Ascending aorta (tissue), 2 donors: ENCODE data around the gene TBCE. TPM values are rescaled to one million over a fixed set of nuclear protein-coding genes. Genes with fewer than 3 reads are reported as not detected.

ENCODE experiments used
- DNase-seq, 2 donors: peaks; one replicate each; pipeline ENCODE4 v3.0.0-alpha.2; 2019; ENCODE audit warnings: low spot score in 2 of 2
- H3K27ac ChIP-seq, 2 donors: fragments of 200-600 bp; sonication (generic); one replicate each; pipeline ENCODE4 v1.5.1; 2016 to 2017; ENCODE audit warnings: mild to moderate bottlenecking in 1 of 2
- H3K27me3 ChIP-seq: fragments of 200-600 bp; sonication (generic); one replicate; pipeline ENCODE4 v1.5.1; 2017
- H3K36me3 ChIP-seq, 2 donors: fragments of 200-600 bp; sonication (generic); one replicate each; pipeline ENCODE4 v1.5.1; 2016
- H3K4me1 ChIP-seq, 2 donors: fragments of 200-600 bp; sonication (generic); one replicate each; pipeline ENCODE4 v1.5.1; 2016 to 2017; ENCODE audit warnings: mild to moderate bottlenecking in 1 of 2
- H3K4me3 ChIP-seq, 2 donors: fragments of 200-600 bp; sonication (generic); one replicate each; pipeline ENCODE4 v1.5.1; 2016 to 2017; ENCODE audit warnings: mild to moderate bottlenecking in 1 of 2
- H3K9me3 ChIP-seq, 2 donors: fragments of 200-600 bp; sonication (generic); one replicate each; pipeline ENCODE4 v1.5.1; 2016
- intact Hi-C: fragments of 100-400 bp; cut with DNase I; formaldehyde crosslinking; loops from one replicate; pipeline ENCODE4 v1.15.1; 2023
- total RNA-seq: library from RNA; depleted of rRNA; stranded (reverse); fragments of >200 nt; gene quantifications from one replicate; pipeline ENCODE4 v1.1.0, GENCODE V29; 2016
- TF ChIP-seq, protein P1 (sequence below), 3 experiments: fragments of 200-600 bp in 2 of 3; fragments of 450-650 bp in 1 of 3; sonication (generic) in 2 of 3; IDR thresholded peaks; one replicate each; pipeline ENCODE4 v1.5.1; 2016 to 2019; ENCODE audit warnings: antibody characterized with exemption in 3 of 3, mild to moderate bottlenecking in 1 of 3, moderate library complexity in 1 of 3

Gene TBCE
- total RNA-seq, 1 donor from 2014 or later: 67.8 TPM

GRCh38 chr1:235494531-235494930 lies 127.3 kb downstream of the TBCE start:
- H3K27me3 ChIP-seq: no peaks in the 10 kb centered on the region
- no peaks in the 10 kb centered on the region for H3K9me3 ChIP-seq
- peaks cover 25 to 39% of the 10 kb centered on the region in 2 donors for H3K36me3 ChIP-seq
- DNase-seq: no peak
- intact Hi-C loops: no loop called here
- H3K27ac ChIP-seq: no peak overlapping the region
- no peak overlapping the region for H3K4me3 ChIP-seq
- TF ChIP-seq, protein P1, sequence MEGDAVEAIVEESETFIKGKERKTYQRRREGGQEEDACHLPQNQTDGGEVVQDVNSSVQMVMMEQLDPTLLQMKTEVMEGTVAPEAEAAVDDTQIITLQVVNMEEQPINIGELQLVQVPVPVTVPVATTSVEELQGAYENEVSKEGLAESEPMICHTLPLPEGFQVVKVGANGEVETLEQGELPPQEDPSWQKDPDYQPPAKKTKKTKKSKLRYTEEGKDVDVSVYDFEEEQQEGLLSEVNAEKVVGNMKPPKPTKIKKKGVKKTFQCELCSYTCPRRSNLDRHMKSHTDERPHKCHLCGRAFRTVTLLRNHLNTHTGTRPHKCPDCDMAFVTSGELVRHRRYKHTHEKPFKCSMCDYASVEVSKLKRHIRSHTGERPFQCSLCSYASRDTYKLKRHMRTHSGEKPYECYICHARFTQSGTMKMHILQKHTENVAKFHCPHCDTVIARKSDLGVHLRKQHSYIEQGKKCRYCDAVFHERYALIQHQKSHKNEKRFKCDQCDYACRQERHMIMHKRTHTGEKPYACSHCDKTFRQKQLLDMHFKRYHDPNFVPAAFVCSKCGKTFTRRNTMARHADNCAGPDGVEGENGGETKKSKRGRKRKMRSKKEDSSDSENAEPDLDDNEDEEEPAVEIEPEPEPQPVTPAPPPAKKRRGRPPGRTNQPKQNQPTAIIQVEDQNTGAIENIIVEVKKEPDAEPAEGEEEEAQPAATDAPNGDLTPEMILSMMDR (IDR thresholded peaks at IDR 0.05): no peak
- no peaks in the 10 kb centered on the region for H3K4me1 ChIP-seq

GRCh38 chr1:235495030-235495429 lies 127.8 kb downstream of the TBCE start:
- Histone ChIP-seq H3K4me3 (no peak overlapping the region), H3K4me1 (peaks cover 0 to 1% of the 10 kb centered on the region in 2 donors), H3K36me3 (peaks cover 22 to 36% of the 10 kb centered on the region in 2 donors), H3K27me3 (no peaks in the 10 kb centered on the region), H3K9me3 (no peaks in the 10 kb centered on the region), H3K27ac (no peak overlapping the region)
- intact Hi-C loops: no loop called here
- TF ChIP-seq, protein P1 (IDR thresholded peaks at IDR 0.05): no peak
- no peak for DNase-seq

DNA sequence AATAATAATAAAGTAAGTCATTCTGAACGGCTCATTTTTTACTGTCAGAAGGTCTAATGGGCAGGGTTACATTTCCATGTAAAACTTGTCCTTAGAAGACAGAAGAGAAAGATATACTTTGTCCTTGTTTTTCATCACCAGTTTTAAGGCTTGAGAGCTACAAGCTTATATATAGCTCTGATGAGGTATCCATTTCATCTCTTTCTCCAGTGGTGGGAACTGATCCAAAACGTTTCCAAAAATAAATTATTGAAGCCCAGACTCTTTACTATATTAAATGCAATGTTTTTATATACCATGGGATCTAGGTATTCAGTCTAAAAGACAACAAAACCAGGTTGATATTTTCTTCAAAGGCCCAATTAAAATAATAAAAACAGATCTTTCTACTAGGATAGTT lies 128.3 kb downstream of the TBCE start:
- peaks cover 0 to 5% of the 10 kb centered on the region in 2 donors for H3K4me1 ChIP-seq
- peaks cover 22 to 36% of the 10 kb centered on the region in 2 donors for H3K36me3 ChIP-seq
- TF ChIP-seq, protein P1 (IDR thresholded peaks at IDR 0.05): no peak
- DNase-seq: no peak
- no peaks in the 10 kb centered on the region for H3K27me3 ChIP-seq
- H3K4me3 ChIP-seq: no peak overlapping the region
- no peaks in the 10 kb centered on the region for H3K9me3 ChIP-seq
- H3K27ac ChIP-seq: no peak overlapping the region
- intact Hi-C loops: no loop called here

DNA sequence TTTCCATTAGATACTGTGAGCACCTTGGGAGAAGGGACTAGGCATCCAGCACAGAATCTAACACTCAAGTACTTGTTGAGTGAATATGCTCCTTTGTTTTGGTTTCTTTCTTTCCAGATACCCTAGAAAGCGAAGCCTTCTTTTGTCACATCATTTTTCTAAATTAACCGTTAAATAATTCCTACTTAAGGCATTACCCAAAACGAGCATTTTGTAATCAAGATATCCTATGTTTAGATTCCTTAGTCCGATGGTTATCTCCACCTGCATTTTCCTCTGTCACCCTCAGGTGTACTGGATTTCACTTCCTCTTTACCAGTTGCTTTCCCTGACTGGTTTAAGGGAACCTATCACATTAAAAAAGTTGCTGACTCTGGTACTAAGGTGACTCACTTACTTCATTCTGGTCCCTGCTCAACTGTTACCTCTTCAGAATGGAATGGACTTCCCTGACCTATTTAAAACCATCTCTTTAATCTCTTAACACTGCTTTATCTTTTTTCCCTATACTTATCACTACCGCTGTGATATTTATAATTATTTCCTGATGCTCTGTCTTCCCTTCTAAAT lies 133.8 kb downstream of the TBCE start:
- TF ChIP-seq, protein P1 (IDR thresholded peaks at IDR 0.05): no peak

More for the DNA sequence above, 133.8 kb downstream of the TBCE start:
- Histone ChIP-seq H3K4me3 (no peak overlapping the region), H3K36me3 (no peaks in the 10 kb centered on the region), H3K27me3 (no peaks in the 10 kb centered on the region), H3K27ac (peak overlapping the region; percentile 98 to 99), H3K4me1 (peaks cover 0 to 20% of the 10 kb centered on the region in 2 donors), H3K9me3 (no peaks in the 10 kb centered on the region)
- intact Hi-C loops: loop anchor here (5.0 to 10.0 kb wide), 5 partner anchors 471 to 1296 kb away; partner anchors contain the start of genes LGALS8 and MTR
- no peak for DNase-seq

Other genes starting within 250 kb of the TBCE start
- gene TOMM20, start 238.6 kb upstream of the TBCE start, total RNA-seq: 25.3 TPM
- 53.6 TPM for gene RBM34, start 206.2 kb upstream of the TBCE start, total RNA-seq
- gene ARID4B, start 39.2 kb upstream of the TBCE start, total RNA-seq: 22.5 TPM
- gene GGPS1, start 38.9 kb upstream of the TBCE start, total RNA-seq: 7.2 TPM
- 54.2 TPM for gene B3GALNT2, start 137.0 kb downstream of the TBCE start, total RNA-seq